Measurements from ENCODE around the gene NAA60.
"Not testable (repeated sequence)": the region's sequence is repeated elsewhere in the genome, so short reads cannot be mapped to it uniquely, and the experiment has no call there.

The NAA60 gene

GRCh38 chr16:3482659-3483241 is 39.3 kb downstream of the NAA60 start:
- DNase-seq (ENCODE audit: low read depth, low spot score), result no peak

GRCh38 chr16:3484318-3485096 is 41.0 kb downstream of the NAA60 start:
- no peak for DNase-seq (ENCODE audit: low read depth, low spot score)

GRCh38 chr16:3485097-3485745 is 41.7 kb downstream of the NAA60 start:
- DNase-seq (ENCODE audit: low read depth, low spot score), result no peak

GRCh38 chr16:3485821-3486505 is 42.5 kb downstream of the NAA60 start:
- no peak for DNase-seq (ENCODE audit: low read depth, low spot score)

- no peak for DNase-seq (ENCODE audit: low read depth, low spot score)
These were observed 43.2 kb downstream of the NAA60 start for GRCh38 chr16:3486506-3487215.

GRCh38 chr16:3487521-3488410 is 44.3 kb downstream of the NAA60 start:
- DNase-seq (ENCODE audit: low read depth, low spot score), result no peak

GRCh38 chr16:3488801-3489200 is 45.3 kb downstream of the NAA60 start:
- no peak for DNase-seq (ENCODE audit: low read depth, low spot score)

- no peak for DNase-seq (ENCODE audit: low read depth, low spot score)
These were observed 47.6 kb downstream of the NAA60 start for GRCh38 chr16:3490911-3491629.

GRCh38 chr16:3492356-3492755 is 48.9 kb downstream of the NAA60 start:
- DNase-seq (ENCODE audit: low read depth, low spot score), result no peak

GRCh38 chr16:3494386-3494973 is 51.0 kb downstream of the NAA60 start:
- DNase-seq (ENCODE audit: low read depth, low spot score), result no peak

- no peak for DNase-seq (ENCODE audit: low read depth, low spot score)
These were observed 51.7 kb downstream of the NAA60 start, which contains the start of gene C16orf90 for GRCh38 chr16:3495176-3495575. Gene C16orf90 (minus strand): TSS chr16:3495489. CDS start chr16:3495421, 68 bp downstream.

GRCh38 chr16:3496386-3496785 is 52.9 kb downstream of the NAA60 start:
- no peak for DNase-seq (ENCODE audit: low read depth, low spot score)

GRCh38 chr16:3497771-3498170 is 54.3 kb downstream of the NAA60 start:
- DNase-seq (ENCODE audit: low read depth, low spot score), result no peak

GRCh38 chr16:3498988-3499387 is 55.5 kb downstream of the NAA60 start:
- DNase-seq (ENCODE audit: low read depth, low spot score), result no peak

GRCh38 chr16:3501412-3501761 is 57.9 kb downstream of the NAA60 start:
- not testable (repeated sequence) for DNase-seq (ENCODE audit: low read depth, low spot score)

- DNase-seq (ENCODE audit: low read depth, low spot score), result no peak
These were observed 58.4 kb downstream of the NAA60 start for GRCh38 chr16:3501783-3502400.

- no peak for DNase-seq (ENCODE audit: low read depth, low spot score)
These were observed 60.0 kb downstream of the NAA60 start for GRCh38 chr16:3503523-3503922.

- DNase-seq (ENCODE audit: low read depth, low spot score), result no peak
These were observed 65.3 kb downstream of the NAA60 start for GRCh38 chr16:3508736-3509135.

GRCh38 chr16:3509470-3509928 is 66.0 kb downstream of the NAA60 start:
- no peak for DNase-seq (ENCODE audit: low read depth, low spot score)

Measured in iPS DF 19.7 (cell line).